Right lobe of liver (tissue), 4 donors: ENCODE results near the gene TMPRSS15.

Source experiments
- CTCF ChIP-seq, 4 donors: fragments of 200-600 bp in 3 of 4; fragments of 450-650 bp in 1 of 4; IDR thresholded peaks; one replicate each; pipeline versions ENCODE4 v1.5.1 to v1.8.0; 2016 to 2022; ENCODE audit warnings: antibody characterized with exemption in 4 of 4, mild to moderate bottlenecking in 2 of 4
- POLR2A ChIP-seq: fragments of 450-650 bp; IDR thresholded peaks from one replicate; pipeline ENCODE4 v1.6.1; 2017; ENCODE audit warnings: antibody characterized with exemption, mild to moderate bottlenecking
- donor health status: DM: no; HTN: no; CAD: no.
- donor health status: DM: no; HTN: no; CAD: no.
- donor health status: DM: no; HTN: yes; CAD: no.

- no peak for TF ChIP-seq CTCF (IDR thresholded peaks at IDR 0.05)
- no peak for TF ChIP-seq POLR2A
These were observed 155.4 kb downstream of the TMPRSS15 start for GRCh38 chr21:18248171-18248570.
